Skeletal muscle tissue (tissue), 4 donors: ENCODE data around the gene DNMT3A. TPM values are rescaled to one million over a fixed set of nuclear protein-coding genes. Genes with fewer than 3 reads are reported as not detected.

Source experiments
- H3K27ac ChIP-seq: one replicate; pipeline ENCODE4 v1.7.0; 2013; ENCODE audit warnings: mild to moderate bottlenecking, low read depth, low read length, inconsistent platforms
- H3K27me3 ChIP-seq, 3 donors: one replicate each; pipeline ENCODE4 v1.7.0; 2013; ENCODE audit warnings: low read length in 3 of 3; ENCODE audit not compliant: control insufficient read depth in 3 of 3, insufficient read depth in 3 of 3
- H3K36me3 ChIP-seq, 3 donors: one replicate each; pipeline ENCODE4 v1.7.0; 2013; ENCODE audit warnings: low read length in 3 of 3; ENCODE audit not compliant: control insufficient read depth in 3 of 3, insufficient read depth in 3 of 3
- H3K4me1 ChIP-seq, 3 donors: one replicate each; pipeline ENCODE4 v1.7.0; 2013; ENCODE audit warnings: low read length in 3 of 3, mild to moderate bottlenecking in 3 of 3; ENCODE audit not compliant: control insufficient read depth in 3 of 3, insufficient read depth in 3 of 3
- H3K4me3 ChIP-seq, 3 donors: one replicate each; pipeline ENCODE4 v1.7.0; 2013; ENCODE audit warnings: low read length in 3 of 3
- H3K9ac ChIP-seq, 3 donors: one replicate each; pipeline ENCODE4 v1.7.0; 2013; ENCODE audit warnings: low read length in 3 of 3, mild to moderate bottlenecking in 3 of 3, moderate library complexity in 2 of 3, low read depth in 1 of 3
- H3K9me3 ChIP-seq, 3 donors: one replicate each; pipeline ENCODE4 v1.7.0; 2013; ENCODE audit warnings: low read length in 3 of 3; ENCODE audit not compliant: control insufficient read depth in 3 of 3
- total RNA-seq: library from RNA; depleted of rRNA; stranded (reverse); fragments of >200 nt; gene quantifications from one replicate; pipeline ENCODE4 v1.2.3, GENCODE V29; 2014
- donor health status: Osteomylitis.

DNMT3A gene
- total RNA-seq, 1 donor from 2014 or later = 62.1 TPM

GRCh38 chr2:25269233-25269632 lies 72.5 kb downstream of the DNMT3A start:
- H3K9ac ChIP-seq = no peak overlapping the region
- no peaks in the 10 kb centered on the region for H3K9me3 ChIP-seq
- peaks cover 28 to 44% (median 42%) of the 10 kb centered on the region in 3 donors for H3K36me3 ChIP-seq
- peaks cover 6 to 11% (median 9%) of the 10 kb centered on the region in 3 donors for H3K4me1 ChIP-seq
- no peak overlapping the region for H3K4me3 ChIP-seq
- no peaks in the 10 kb centered on the region for H3K27me3 ChIP-seq
- no peak overlapping the region for H3K27ac ChIP-seq

- no peak overlapping the region for H3K27ac ChIP-seq
- no peak overlapping the region for H3K9ac ChIP-seq
- peaks cover 22 to 35% (median 34%) of the 10 kb centered on the region in 3 donors for H3K36me3 ChIP-seq
- H3K27me3 ChIP-seq = no peaks in the 10 kb centered on the region
- no peaks in the 10 kb centered on the region for H3K9me3 ChIP-seq
- H3K4me3 ChIP-seq = no peak overlapping the region
- peaks cover 0 to 2% (median 0%) of the 10 kb centered on the region in 3 donors for H3K4me1 ChIP-seq
Measured at GRCh38 chr2:25268139-25268538, 73.6 kb downstream of the DNMT3A start.

DNA sequence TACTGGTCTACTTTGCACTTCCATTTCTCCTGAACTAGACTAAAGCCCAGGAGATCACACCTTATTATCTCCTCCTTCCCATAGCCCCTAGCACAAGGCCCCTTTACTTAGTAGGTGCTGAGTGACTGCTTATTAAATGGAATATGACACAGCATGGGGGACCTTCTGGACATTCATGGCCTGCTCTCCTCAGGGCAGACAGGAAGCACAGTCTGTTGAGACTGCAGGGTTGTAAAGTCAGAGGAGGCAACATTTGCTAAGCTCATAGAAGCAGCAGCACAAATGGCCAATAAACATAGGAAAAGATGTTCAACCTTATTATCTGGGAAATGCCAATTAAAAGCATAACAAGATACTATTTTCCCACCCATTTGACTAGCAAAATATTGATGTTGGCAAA lies 75.3 kb downstream of the DNMT3A start:
- H3K36me3 ChIP-seq = peaks cover 22 to 37% (median 32%) of the 10 kb centered on the region in 3 donors
- no peak overlapping the region for H3K4me3 ChIP-seq
- peaks cover 0 to 5% (median 0%) of the 10 kb centered on the region in 3 donors for H3K4me1 ChIP-seq
- no peaks in the 10 kb centered on the region for H3K9me3 ChIP-seq
- no peak overlapping the region for H3K9ac ChIP-seq
- no peak overlapping the region for H3K27ac ChIP-seq
- no peaks in the 10 kb centered on the region for H3K27me3 ChIP-seq

DNA sequence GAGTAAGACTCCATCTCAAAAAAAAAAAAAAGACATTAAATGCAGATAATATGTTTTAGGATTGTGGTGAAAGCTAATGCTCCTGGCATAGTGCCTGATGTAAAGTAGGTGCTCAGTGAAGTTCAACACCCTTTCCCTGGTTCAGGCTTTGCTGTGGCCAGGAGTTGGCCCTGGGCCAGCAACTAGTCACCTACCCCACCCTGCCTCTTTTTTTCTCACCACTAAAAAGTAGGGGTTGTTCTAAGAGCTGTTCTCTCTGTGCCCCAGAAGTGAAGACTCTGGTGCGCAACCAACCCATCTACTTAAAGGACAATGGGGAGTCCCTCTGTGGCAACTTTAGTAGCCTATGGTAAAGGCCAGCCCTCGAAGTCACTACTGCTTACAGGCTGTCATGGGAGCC lies 75.9 kb downstream of the DNMT3A start:
- no peak overlapping the region for H3K27ac ChIP-seq
- H3K36me3 ChIP-seq = peaks cover 22 to 34% (median 30%) of the 10 kb centered on the region in 3 donors
- no peak overlapping the region for H3K9ac ChIP-seq
- H3K4me1 ChIP-seq = peaks cover 0 to 5% (median 0%) of the 10 kb centered on the region in 3 donors
- no peaks in the 10 kb centered on the region for H3K27me3 ChIP-seq
- H3K9me3 ChIP-seq = no peaks in the 10 kb centered on the region
- no peak overlapping the region for H3K4me3 ChIP-seq

DNA sequence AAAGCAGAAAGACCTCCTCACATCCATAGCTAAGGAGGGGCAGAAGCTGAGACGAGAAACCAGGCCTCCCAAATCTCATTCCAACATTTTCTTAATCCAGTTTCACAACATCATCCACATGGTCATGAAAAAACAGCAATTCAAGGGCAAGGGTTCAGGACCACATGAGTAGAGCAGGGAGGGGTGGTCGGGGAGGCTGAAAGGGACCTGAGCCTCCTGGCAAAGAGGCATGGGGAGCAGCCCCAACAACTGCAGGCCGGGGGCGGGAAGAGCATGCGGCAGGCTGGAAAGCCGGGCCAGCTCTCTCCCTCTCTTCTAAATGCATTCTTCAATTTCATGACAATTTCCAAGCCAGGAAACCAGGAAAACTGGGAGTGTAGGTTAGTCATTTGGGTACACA lies 76.7 kb downstream of the DNMT3A start:
- no peak overlapping the region for H3K27ac ChIP-seq
- H3K4me1 ChIP-seq = peaks cover 0 to 8% (median 3%) of the 10 kb centered on the region in 3 donors
- H3K27me3 ChIP-seq = no peaks in the 10 kb centered on the region
- H3K9me3 ChIP-seq = no peaks in the 10 kb centered on the region
- peaks cover 23 to 33% (median 27%) of the 10 kb centered on the region in 3 donors for H3K36me3 ChIP-seq
- no peak overlapping the region for H3K9ac ChIP-seq
- no peak overlapping the region for H3K4me3 ChIP-seq

- no peaks in the 10 kb centered on the region for H3K27me3 ChIP-seq
- H3K27ac ChIP-seq = no peak overlapping the region
- H3K9me3 ChIP-seq = no peaks in the 10 kb centered on the region
- peaks cover 11 to 20% (median 16%) of the 10 kb centered on the region in 3 donors for H3K36me3 ChIP-seq
- H3K4me1 ChIP-seq = peaks cover 8 to 20% (median 18%) of the 10 kb centered on the region in 3 donors
- H3K9ac ChIP-seq = no peak overlapping the region
- no peak overlapping the region for H3K4me3 ChIP-seq
Measured at GRCh38 chr2:25262288-25262687, 79.4 kb downstream of the DNMT3A start.

DNA sequence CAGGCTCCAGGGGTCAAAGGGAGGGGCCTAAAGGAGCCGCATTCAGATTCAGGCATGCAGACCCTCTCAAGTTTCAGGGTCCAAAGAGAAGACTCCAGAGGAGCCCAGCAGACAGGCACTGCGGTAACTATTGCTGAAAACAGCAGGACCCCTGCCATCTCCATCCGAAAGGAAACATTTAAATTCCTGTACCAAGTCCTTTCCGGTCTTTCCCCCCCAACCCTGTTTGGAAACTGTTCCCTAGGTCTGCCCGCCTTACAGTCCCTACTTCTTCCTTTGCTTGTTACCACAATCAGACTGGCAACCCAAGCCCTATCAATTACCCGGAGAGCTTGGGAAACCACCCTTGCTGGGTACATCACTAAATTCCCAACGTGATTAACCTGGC lies 82.0 kb downstream of the DNMT3A start:
- Histone ChIP-seq H3K36me3 (peaks cover 14 to 32% (median 27%) of the 10 kb centered on the region in 3 donors), H3K4me1 (peaks cover 15 to 32% (median 30%) of the 10 kb centered on the region in 3 donors), H3K27ac (no peak overlapping the region)

DNA sequence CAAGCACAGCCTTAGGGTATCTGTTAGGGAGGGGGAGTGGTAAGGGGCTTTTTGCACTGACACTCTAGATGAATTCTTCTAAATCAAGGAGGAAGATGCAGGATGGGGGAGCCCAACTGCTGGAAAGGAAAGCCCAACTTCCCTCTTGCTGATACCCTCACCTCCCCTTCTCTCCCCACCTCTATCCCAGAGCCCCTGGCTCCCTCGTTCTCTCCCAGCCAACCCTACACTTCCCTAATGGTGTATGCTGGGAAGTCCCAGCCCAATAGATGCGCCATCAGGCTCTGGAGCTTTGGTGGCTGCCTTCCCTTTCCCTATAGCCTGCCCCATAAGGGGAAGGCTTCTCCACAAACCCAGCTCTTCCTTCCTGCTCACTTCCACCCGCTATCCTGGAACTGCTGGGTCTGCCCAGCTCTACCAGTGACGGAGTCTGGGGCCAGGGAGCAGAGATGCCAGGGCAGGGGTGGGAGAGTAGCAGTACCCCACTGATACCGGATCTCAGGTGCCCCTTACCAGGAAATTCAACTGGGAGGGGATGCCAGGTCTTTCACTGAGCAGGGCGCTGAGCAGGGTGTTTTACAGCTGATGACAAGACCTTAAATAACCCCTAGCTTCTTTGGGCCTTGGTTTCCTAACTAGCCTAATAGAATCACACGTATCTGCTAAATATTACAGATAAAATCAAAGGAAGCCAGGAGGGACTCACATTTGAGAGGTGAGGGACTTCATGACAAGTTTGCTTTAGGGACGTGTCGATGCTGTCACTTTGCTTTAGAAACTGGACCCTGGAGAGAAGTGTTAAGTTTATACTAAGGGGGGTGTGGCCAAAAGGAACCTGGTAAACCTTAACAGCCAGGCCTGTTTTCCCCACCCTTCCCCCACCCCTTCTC lies 82.6 kb downstream of the DNMT3A start:
- Histone ChIP-seq H3K4me3 (no peak overlapping the region), H3K4me1 (peaks cover 15 to 32% (median 30%) of the 10 kb centered on the region in 3 donors), H3K27ac (no peak overlapping the region), H3K9ac (peak overlapping the region in 1 of 3 donors; percentile 16), H3K9me3 (no peaks in the 10 kb centered on the region), H3K27me3 (no peaks in the 10 kb centered on the region), H3K36me3 (peaks cover 14 to 32% (median 31%) of the 10 kb centered on the region in 3 donors)

More for the DNA sequence above, 82.0 kb downstream of the DNMT3A start:
- H3K9ac ChIP-seq = no peak overlapping the region
- H3K27me3 ChIP-seq = no peaks in the 10 kb centered on the region
- H3K9me3 ChIP-seq = no peaks in the 10 kb centered on the region
- H3K4me3 ChIP-seq = no peak overlapping the region

GRCh38 chr2:25257931-25258846 lies 83.5 kb downstream of the DNMT3A start:
- Histone ChIP-seq H3K4me3 (no peak overlapping the region), H3K9me3 (no peaks in the 10 kb centered on the region), H3K36me3 (peaks cover 14 to 36% (median 30%) of the 10 kb centered on the region in 3 donors), H3K9ac (peak overlapping the region in 2 of 3 donors; percentile 25 to 40), H3K27me3 (no peaks in the 10 kb centered on the region), H3K27ac (peak overlapping the region; percentile 71), H3K4me1 (peaks cover 15 to 32% (median 30%) of the 10 kb centered on the region in 3 donors)
